ENCODE measurements around the gene ERH. TPM values are rescaled to one million over a fixed set of nuclear protein-coding genes. Genes with fewer than 3 reads are reported as not detected.

ERH gene
- total RNA-seq, 1 experiment from 2014 or later: 388 TPM

GRCh38 chr14:69375182-69375581 lies 22.9 kb downstream of the ERH start:
- no peaks in the 10 kb centered on the region; the same call in 1 of the 2 replicates for H3K36me3 ChIP-seq (ENCODE audit: control insufficient read depth, insufficient read depth, low read length)
- no TSS peak for BruUV-seq (replicated peaks)

GRCh38 chr14:69374235-69374634 lies 23.9 kb downstream of the ERH start:
- intact Hi-C loops (cut with micrococcal nuclease; ENCODE audit: unreplicated experiment): no loop called here
- no peaks in the 10 kb centered on the region for H3K27me3 ChIP-seq (replicated peaks; ENCODE audit: control insufficient read depth, insufficient read depth, low read length)
- no peak overlapping the region for H3K4me3 ChIP-seq (ENCODE audit: low read depth, low read length)
- POLR2A ChIA-PET: no interaction called here
- Mint-ChIP-seq H3K27me3 (ENCODE audit: insufficient read depth, unreplicated experiment) (no peaks in the 10 kb centered on the region), H3K9me3 (ENCODE audit: unreplicated experiment) (peaks cover 13% of the 10 kb centered on the region), H3K27ac (ENCODE audit: unreplicated experiment) (no peak overlapping the region), H3K4me3 (ENCODE audit: unreplicated experiment) (no peak overlapping the region), H3K36me3 (ENCODE audit: insufficient read depth, unreplicated experiment) (peaks cover 40% of the 10 kb centered on the region), H3K4me1 (ENCODE audit: low read depth, unreplicated experiment) (peaks cover 13% of the 10 kb centered on the region)
- CTCF ChIA-PET: interaction anchor here (0.9 kb wide), 1 partner anchor 113 kb away, joined by 3 read pairs; no protein-coding TSS in a partner anchor
- H3K4me1 ChIP-seq: no peaks in the 10 kb centered on the region
- DNase-seq: no peak
- no peaks in the 10 kb centered on the region; the same call in 1 of the 2 replicates for H3K36me3 ChIP-seq (ENCODE audit: control insufficient read depth, insufficient read depth, low read length)
- no peak for TF ChIP-seq CTCF (IDR thresholded peaks at IDR 0.05; ENCODE audit: insufficient read depth in 1 of 2, low read depth in 1 of 2, low read length in 1 of 2, severe bottlenecking in 1 of 2, unreplicated experiment in 1 of 2)
- BruUV-seq (replicated peaks): no TSS peak
- no peaks in the 10 kb centered on the region for H3K9me3 ChIP-seq

More at GRCh38 chr14:69375182-69375581, 22.9 kb downstream of the ERH start:
- Histone ChIP-seq H3K27me3 (replicated peaks; ENCODE audit: control insufficient read depth, insufficient read depth, low read length) (no peaks in the 10 kb centered on the region), H3K9me3 (no peaks in the 10 kb centered on the region), H3K4me1 (no peaks in the 10 kb centered on the region), H3K4me3 (ENCODE audit: low read depth, low read length) (no peak overlapping the region)
- Mint-ChIP-seq H3K27ac (ENCODE audit: unreplicated experiment) (no peak overlapping the region), H3K4me1 (ENCODE audit: low read depth, unreplicated experiment) (peaks cover 13% of the 10 kb centered on the region), H3K9me3 (ENCODE audit: unreplicated experiment) (peaks cover 13% of the 10 kb centered on the region), H3K27me3 (ENCODE audit: insufficient read depth, unreplicated experiment) (no peaks in the 10 kb centered on the region), H3K4me3 (ENCODE audit: unreplicated experiment) (no peak overlapping the region), H3K36me3 (ENCODE audit: insufficient read depth, unreplicated experiment) (peaks cover 50% of the 10 kb centered on the region)
- ChIA-PET CTCF (no interaction called here), POLR2A (no interaction called here)
- no peak for TF ChIP-seq CTCF (IDR thresholded peaks at IDR 0.05; ENCODE audit: insufficient read depth in 1 of 2, low read depth in 1 of 2, low read length in 1 of 2, severe bottlenecking in 1 of 2, unreplicated experiment in 1 of 2)
- intact Hi-C loops (cut with micrococcal nuclease; ENCODE audit: unreplicated experiment): no loop called here
- DNase-seq: no peak

GRCh38 chr14:69373104-69373503 lies 25.0 kb downstream of the ERH start:
- no peaks in the 10 kb centered on the region for H3K9me3 ChIP-seq
- Mint-ChIP-seq H3K9me3 (ENCODE audit: unreplicated experiment) (peaks cover 13% of the 10 kb centered on the region), H3K4me1 (ENCODE audit: low read depth, unreplicated experiment) (peaks cover 13% of the 10 kb centered on the region), H3K36me3 (ENCODE audit: insufficient read depth, unreplicated experiment) (peaks cover 29% of the 10 kb centered on the region), H3K4me3 (ENCODE audit: unreplicated experiment) (no peak overlapping the region), H3K27me3 (ENCODE audit: insufficient read depth, unreplicated experiment) (no peaks in the 10 kb centered on the region), H3K27ac (ENCODE audit: unreplicated experiment) (no peak overlapping the region)
- no TSS peak for BruUV-seq (replicated peaks)
- H3K4me3 ChIP-seq (ENCODE audit: low read depth, low read length): no peak overlapping the region
- no peaks in the 10 kb centered on the region for H3K4me1 ChIP-seq
- no peaks in the 10 kb centered on the region for H3K27me3 ChIP-seq (replicated peaks; ENCODE audit: control insufficient read depth, insufficient read depth, low read length)
- ChIA-PET POLR2A (no interaction called here), CTCF (no interaction called here)
- intact Hi-C loops (cut with micrococcal nuclease; ENCODE audit: unreplicated experiment): no loop called here
- no peak for TF ChIP-seq CTCF (IDR thresholded peaks at IDR 0.05; ENCODE audit: insufficient read depth in 1 of 2, low read depth in 1 of 2, low read length in 1 of 2, severe bottlenecking in 1 of 2, unreplicated experiment in 1 of 2)
- DNase-seq: no peak
- no peaks in the 10 kb centered on the region for H3K36me3 ChIP-seq (ENCODE audit: control insufficient read depth, insufficient read depth, low read length)

All from Caco-2 (cell line).